Endothelial cell of umbilical vein (primary cell): ENCODE data around the gene WLS. TPM values are rescaled to one million over a fixed set of nuclear protein-coding genes. Genes with fewer than 3 reads are reported as not detected.

ENCODE experiments used
- BruUV-seq: library from RNA; stranded (reverse); fragments of 400-500 nt; replicated peaks from 2 replicates; lab custom pipeline; 2021; lab: Mats Ljungman, UMichigan
- CTCF ChIA-PET: fragments of 300-600, 350-600 bp; sonication (Branson Sonifier 250); formaldehyde crosslinking; loops from one replicate; lab custom pipeline; 2021; ENCODE audit warnings: antibody characterized with exemption, inconsistent platforms; lab: Charles Lee
- POLR2A ChIA-PET: fragments of 300-600, 350-600 bp; sonication (Branson Sonifier 250); formaldehyde crosslinking; loops from one replicate; lab custom pipeline; 2021; ENCODE audit warnings: antibody characterized with exemption, inconsistent platforms; lab: Charles Lee
- DNase-seq: peaks from one replicate; pipeline ENCODE4 v3.0.0-alpha.2; 2011; ENCODE audit warnings: low read depth, low spot score
- FAIRE-seq: peaks from 2 replicates; lab custom pipeline; 2011; peaks lifted over from hg19 to GRCh38; lab: Jason Lieb, UNC
- H2AFZ ChIP-seq: 2 replicates; pipeline ENCODE4 v1.6.0; 2012; ENCODE audit warnings: low read depth, low read length, control low read depth, inconsistent platforms
- H3K27ac ChIP-seq: 2 replicates; pipeline ENCODE4 v1.5.1; 2011; ENCODE audit warnings: low read depth, mild to moderate bottlenecking, control low read depth, low read length, moderate library complexity; ENCODE audit not compliant: insufficient read depth
- H3K27me3 ChIP-seq, 2 experiments: 2 replicates each; pipeline versions ENCODE4 v1.6.0 to v1.6.1; 2011; ENCODE audit warnings: low read length in 2 of 2, mixed read lengths in 1 of 2; ENCODE audit not compliant: control insufficient read depth in 2 of 2, insufficient read depth in 2 of 2
- H3K36me3 ChIP-seq, 2 experiments: 2 replicates in 1 of 2; 3 replicates in 1 of 2; pipeline ENCODE4 v1.5.1; 2011; ENCODE audit warnings: low read length in 2 of 2, mild to moderate bottlenecking in 1 of 2, moderate library complexity in 1 of 2; ENCODE audit not compliant: control insufficient read depth in 2 of 2, insufficient read depth in 2 of 2; ENCODE audit errors: extremely low read depth in 1 of 2
- H3K4me1 ChIP-seq: 3 replicates; pipeline ENCODE4 v1.5.1; 2011; ENCODE audit warnings: mild to moderate bottlenecking, low read length; ENCODE audit not compliant: control insufficient read depth, insufficient read depth; ENCODE audit errors: extremely low read depth
- H3K4me2 ChIP-seq: 2 replicates; pipeline ENCODE4 v1.6.1; 2011; ENCODE audit warnings: low read length, control low read depth, mixed read lengths; ENCODE audit not compliant: insufficient read depth
- H3K4me3 ChIP-seq, 3 experiments: fragments of 200-600 bp in 1 of 3; sonication (generic), shearing (Covaris generic) in 1 of 3; replicated peaks in 1 of 3; 2 replicates each; pipeline ENCODE4 v1.5.1; 2011 to 2016; ENCODE audit warnings: control low read depth in 3 of 3, low read length in 3 of 3, mild to moderate bottlenecking in 2 of 3, inconsistent platforms in 1 of 3, low read depth in 1 of 3, moderate library complexity in 1 of 3; ENCODE audit not compliant: insufficient read depth in 1 of 3
- H3K79me2 ChIP-seq: 2 replicates; pipeline ENCODE4 v1.6.0; 2012; ENCODE audit warnings: low read length, inconsistent platforms; ENCODE audit not compliant: control insufficient read depth, insufficient read depth
- H3K9ac ChIP-seq: replicated peaks from 2 replicates; pipeline ENCODE3; 2011; ENCODE audit warnings: low read length, control low read depth; ENCODE audit not compliant: insufficient read depth; ENCODE audit errors: extremely low read depth
- H3K9me1 ChIP-seq: replicated peaks from 3 replicates; pipeline ENCODE4 v1.6.0; 2011; ENCODE audit warnings: mild to moderate bottlenecking, low read length; ENCODE audit not compliant: control insufficient read depth, insufficient read depth; ENCODE audit errors: extremely low read depth
- H3K9me3 ChIP-seq: replicated peaks from 2 replicates; pipeline ENCODE4 v1.5.1; 2012; ENCODE audit warnings: low read length, inconsistent platforms; ENCODE audit not compliant: control insufficient read depth, insufficient read depth
- H4K20me1 ChIP-seq: replicated peaks from 2 replicates; pipeline ENCODE3; 2011; ENCODE audit warnings: mild to moderate bottlenecking, low read length; ENCODE audit not compliant: control insufficient read depth, insufficient read depth; ENCODE audit errors: extremely low read depth
- CTCF ChIP-seq, 2 donors: IDR thresholded peaks; 1 replicate in 1 of 2; 2 replicates in 1 of 2; pipeline ENCODE4 v1.5.1; 2011; ENCODE audit warnings: low read length in 2 of 2, mild to moderate bottlenecking in 2 of 2, moderate library complexity in 2 of 2, control low read depth in 1 of 2, inconsistent platforms in 1 of 2, low read depth in 1 of 2; ENCODE audit not compliant: insufficient read depth in 1 of 2; ENCODE audit errors: extremely low read depth in 1 of 2
- EZH2 ChIP-seq: IDR thresholded peaks from 2 replicates; pipeline ENCODE4 v1.6.1; 2012; ENCODE audit warnings: borderline replicate concordance, low read depth, mild to moderate bottlenecking, moderate library complexity, low read length, inconsistent platforms; ENCODE audit not compliant: severe bottlenecking
- FOS ChIP-seq: IDR thresholded peaks from 2 replicates; pipeline ENCODE4 v1.6.1; 2011; ENCODE audit warnings: mild to moderate bottlenecking, low read length, moderate library complexity, borderline replicate concordance; ENCODE audit not compliant: insufficient read depth
- GATA2 ChIP-seq: IDR thresholded peaks from 2 replicates; pipeline ENCODE4 v1.7.0; 2011; ENCODE audit warnings: low read depth, mild to moderate bottlenecking, moderate library complexity, mixed read lengths, low read length; ENCODE audit not compliant: insufficient read length, insufficient read depth
- JUN ChIP-seq: IDR thresholded peaks from 2 replicates; pipeline ENCODE4 v1.6.1; 2011; ENCODE audit warnings: borderline replicate concordance, low read depth; ENCODE audit not compliant: insufficient read length, insufficient read depth
- MAX ChIP-seq: IDR thresholded peaks from 2 replicates; pipeline ENCODE4 v1.6.1; 2011; ENCODE audit not compliant: insufficient read depth, insufficient read length
- MYC ChIP-seq: IDR thresholded peaks from one replicate; pipeline ENCODE4 v1.6.1; 2011; ENCODE audit warnings: mild to moderate bottlenecking, low read depth, low read length
- POLR2A ChIP-seq: IDR thresholded peaks from 2 replicates; pipeline ENCODE4 v1.6.1; 2012; ENCODE audit warnings: low read depth, mild to moderate bottlenecking, control low read depth, low read length
- POLR2AphosphoS5 ChIP-seq: IDR thresholded peaks from 2 replicates; pipeline ENCODE4 v1.6.1; 2012; ENCODE audit warnings: low read depth, mild to moderate bottlenecking, control low read depth, low read length, moderate library complexity; ENCODE audit not compliant: insufficient read depth
- dilution Hi-C: fragments of 300-500 bp; cut with MboI; formaldehyde crosslinking; loops from one replicate; pipeline ENCODE4 v1.15.0; 2019; ENCODE audit warnings: low sequenced_read_pairs; ENCODE audit not compliant: extremely low pct_ligation_motif_present
- intact Hi-C: fragments of 100-400 bp; cut with micrococcal nuclease; formaldehyde crosslinking; loops from one replicate; pipeline ENCODE4 v1.10.0; 2022
- polyA plus RNA-seq, 4 experiments: library from polyadenylated mRNA; depleted of rRNA in 3 of 4; stranded (reverse) in 3 of 4; unstranded in 1 of 4; fragments of >200 nt; gene quantifications; 2 replicates each; pipeline versions ENCODE4 v1.2.1 to v1.2.3, GENCODE V29; 2011 to 2012; ENCODE audit warnings: missing spikeins in 1 of 4
- total RNA-seq: library from RNA; stranded (reverse); gene quantifications from 2 replicates; pipeline ENCODE4 v1.2.3, GENCODE V29; 2021

WLS gene
- total and polyA plus RNA-seq, 2 donors (not counting 3 experiments of a cell fraction or from before 2014, with no cell fraction given): 121 to 199 TPM

GRCh38 chr1:68113966-68114365, 118.4 kb downstream of the WLS start:
- Histone ChIP-seq H3K9me3 (no peaks in the 10 kb centered on the region), H3K9me1 (no peaks in the 10 kb centered on the region), H3K36me3 (no peaks in the 10 kb centered on the region), H3K79me2 (no peaks in the 10 kb centered on the region), H3K27ac (no peak overlapping the region), H3K4me2 (no peak overlapping the region), H4K20me1 (no peaks in the 10 kb centered on the region), H2AFZ (no peak overlapping the region), H3K4me1 (peaks cover 12% of the 10 kb centered on the region), H3K27me3 (no peaks in the 10 kb centered on the region), H3K4me3 (no peak overlapping the region), H3K9ac (no peak overlapping the region)
- TF ChIP-seq POLR2AphosphoS5 (no peak), MAX (no peak), EZH2 (no peak), POLR2A (no peak), GATA2 (no peak), JUN (no peak), FOS (no peak), MYC (no peak), CTCF (IDR thresholded peaks at IDR 0.05; ENCODE audit: extremely low read depth in 1 of 2, insufficient read depth in 1 of 2, low read depth in 1 of 2, low read length in 2 of 2) (no peak)
- CTCF ChIA-PET: interaction anchor here (1.4 to 4.0 kb wide), 3 partner anchors 262 to 348 kb away, joined by 3 to 34 read pairs (median 26); no protein-coding TSS in a partner anchor
- no TSS peak for BruUV-seq
- intact Hi-C loops (loop anchor here (1.0 to 5.0 kb wide), 5 partner anchors 62 to 579 kb away; partner anchors contain the start of gene DIRAS3), dilution Hi-C loops (no loop called here)
- FAIRE-seq (no peak), DNase-seq (no peak)
- POLR2A ChIA-PET: no interaction called here
